Measurements from ENCODE around the gene PPP2CA.
"Not testable (repeated sequence)": the region's sequence is repeated elsewhere in the genome, so short reads cannot be mapped to it uniquely, and the experiment has no call there.

PPP2CA gene

GRCh38 chr5:134174841-134175839 is 50.7 kb downstream of the PPP2CA start:
- H3K9ac ChIP-seq = peak overlapping the region; percentile 91 to 100 (median 100)
- H3K4me3 ChIP-seq = peak overlapping the region; percentile 70 to 99 (median 96)
- H3K4me2 ChIP-seq = peak overlapping the region; percentile 75 to 96 (median 87)
- H3K4me1 ChIP-seq = peaks cover 17 to 27% (median 26%) of the 10 kb centered on the region in 10 experiments
- peaks cover 50 to 66% (median 64%) of the 10 kb centered on the region in 11 experiments; a peak in 21 of 22 replicates for H4K20me1 ChIP-seq
- no peaks in the 10 kb centered on the region for H3K27me3 ChIP-seq
- H3K27ac ChIP-seq = peak overlapping the region; percentile 93 to 100 (median 99); a peak in 21 of 22 replicates
- no peak for TF ChIP-seq Cebpa-rat (IDR thresholded peaks at IDR 0.05)
- peaks cover 37 to 42% (median 39%) of the 10 kb centered on the region in 11 experiments for H3K36me3 ChIP-seq
- H3K9me3 ChIP-seq (replicated peaks in 1 of 11) = no peaks in the 10 kb centered on the region

- peaks cover 67 to 74% (median 70%) of the 10 kb centered on the region in 11 experiments for H3K36me3 ChIP-seq
- H3K27me3 ChIP-seq = no peaks in the 10 kb centered on the region
- no peaks in the 10 kb centered on the region for H3K9me3 ChIP-seq (replicated peaks in 1 of 11)
- no peak for TF ChIP-seq Cebpa-rat (IDR thresholded peaks at IDR 0.05)
- H3K9ac ChIP-seq = no peak overlapping the region
- peaks cover 10 to 24% (median 17%) of the 10 kb centered on the region in 10 experiments; a peak in 19 of 20 replicates for H3K4me1 ChIP-seq
- no peak overlapping the region for H3K27ac ChIP-seq
- H3K4me2 ChIP-seq = no peak overlapping the region
- H4K20me1 ChIP-seq = peaks cover 70 to 98% (median 94%) of the 10 kb centered on the region in 11 experiments
- H3K4me3 ChIP-seq = no peak overlapping the region
Observed at GRCh38 chr5:134171972-134172371, 53.9 kb downstream of the PPP2CA start.

GRCh38 chr5:134162592-134162991 is 63.3 kb downstream of the PPP2CA start:
- Histone ChIP-seq H3K36me3 (peaks cover 98 to 100% (median 100%) of the 10 kb centered on the region in 11 experiments), H4K20me1 (peaks cover 16 to 94% (median 38%) of the 10 kb centered on the region in 11 experiments; a peak in 16 of 22 replicates), H3K9ac (no peak overlapping the region), H3K4me3 (no peak overlapping the region), H3K27ac (no peak overlapping the region), H3K9me3 (replicated peaks in 1 of 11) (peaks cover 6 to 37% (median 34%) of the 10 kb centered on the region in 11 experiments; a peak in 21 of 22 replicates), H3K4me1 (no peaks in the 10 kb centered on the region), H3K4me2 (no peak overlapping the region), H3K27me3 (no peaks in the 10 kb centered on the region)
- TF ChIP-seq Cebpa-rat (IDR thresholded peaks at IDR 0.05) = no peak

- H3K27ac ChIP-seq = no peak overlapping the region
- peaks cover 96 to 100% (median 100%) of the 10 kb centered on the region in 11 experiments for H3K36me3 ChIP-seq
- TF ChIP-seq Cebpa-rat (IDR thresholded peaks at IDR 0.05) = no peak
- H3K9me3 ChIP-seq (replicated peaks in 1 of 11) = peaks cover 6 to 37% (median 34%) of the 10 kb centered on the region in 11 experiments; a peak in 21 of 22 replicates
- no peaks in the 10 kb centered on the region for H3K27me3 ChIP-seq
- H3K4me1 ChIP-seq = no peaks in the 10 kb centered on the region
- no peak overlapping the region for H3K9ac ChIP-seq
- H4K20me1 ChIP-seq = peaks cover 12 to 94% (median 35%) of the 10 kb centered on the region in 11 experiments; a peak in 16 of 22 replicates
- no peak overlapping the region for H3K4me3 ChIP-seq
- no peak overlapping the region for H3K4me2 ChIP-seq
Observed at GRCh38 chr5:134161513-134162395, 64.1 kb downstream of the PPP2CA start.

- no peak for TF ChIP-seq Cebpa-rat (IDR thresholded peaks at IDR 0.05)
- Histone ChIP-seq H3K9me3 (replicated peaks in 1 of 11) (no peaks in the 10 kb centered on the region), H3K4me2 (no peak overlapping the region), H3K27me3 (no peaks in the 10 kb centered on the region), H4K20me1 (peaks cover 32 to 100% (median 77%) of the 10 kb centered on the region in 11 experiments), H3K27ac (no peak overlapping the region), H3K36me3 (peaks cover 98 to 100% (median 100%) of the 10 kb centered on the region in 11 experiments), H3K9ac (no peak overlapping the region), H3K4me3 (no peak overlapping the region), H3K4me1 (no peaks in the 10 kb centered on the region)
Observed at GRCh38 chr5:134153657-134154056, 72.2 kb downstream of the PPP2CA start.

GRCh38 chr5:134153241-134153640 is 72.6 kb downstream of the PPP2CA start:
- Histone ChIP-seq H3K27ac (no peak overlapping the region), H3K9ac (no peak overlapping the region), H3K4me2 (no peak overlapping the region), H4K20me1 (peaks cover 37 to 100% (median 79%) of the 10 kb centered on the region in 11 experiments), H3K27me3 (no peaks in the 10 kb centered on the region), H3K36me3 (peaks cover 98 to 100% (median 100%) of the 10 kb centered on the region in 11 experiments), H3K4me1 (no peaks in the 10 kb centered on the region), H3K9me3 (replicated peaks in 1 of 11) (no peaks in the 10 kb centered on the region), H3K4me3 (no peak overlapping the region)
- TF ChIP-seq Cebpa-rat (IDR thresholded peaks at IDR 0.05) = no peak

- H3K9me3 ChIP-seq (replicated peaks in 1 of 11); H3K9ac ChIP-seq; H3K4me3 ChIP-seq; H3K4me1 ChIP-seq; H3K27me3 ChIP-seq; H3K27ac ChIP-seq; H3K4me2 ChIP-seq: not testable (repeated sequence)
- Histone ChIP-seq H3K36me3 (peaks cover 98 to 100% (median 100%) of the 10 kb centered on the region in 11 experiments), H4K20me1 (peaks cover 46 to 100% (median 81%) of the 10 kb centered on the region in 11 experiments)
Observed at GRCh38 chr5:134152173-134152832, 73.6 kb downstream of the PPP2CA start.

GRCh38 chr5:134151723-134152122 is 74.2 kb downstream of the PPP2CA start:
- H3K4me2 ChIP-seq = no peak overlapping the region
- peaks cover 99 to 100% (median 100%) of the 10 kb centered on the region in 11 experiments for H3K36me3 ChIP-seq
- no peak for TF ChIP-seq Cebpa-rat (IDR thresholded peaks at IDR 0.05)
- H4K20me1 ChIP-seq = peaks cover 52 to 100% (median 84%) of the 10 kb centered on the region in 11 experiments
- H3K4me1 ChIP-seq = peaks cover 0 to 3% (median 0%) of the 10 kb centered on the region in 10 experiments; a peak in 1 of 20 replicates
- no peak overlapping the region for H3K9ac ChIP-seq
- H3K4me3 ChIP-seq = no peak overlapping the region
- H3K27me3 ChIP-seq = no peaks in the 10 kb centered on the region
- no peak overlapping the region for H3K27ac ChIP-seq
- no peaks in the 10 kb centered on the region for H3K9me3 ChIP-seq (replicated peaks in 1 of 11)

Measured in BLaER1 treated with 17β-estradiol and CSF1 and Interleukin-3, amounts not matched to agents 10 nM and 100 nM (cell line).